Smooth muscle cell (in vitro differentiated cells): ENCODE data around the gene OR10A4. TPM values are rescaled to one million over a fixed set of nuclear protein-coding genes. Genes with fewer than 3 reads are reported as not detected.
A peak's percentile ranks its signal among the peaks of the same experiment; 100 is the strongest.

Experiments used
- DNase-seq: peaks from one replicate; lab custom pipeline; 2025; ENCODE audit not compliant: unreplicated experiment; lab: John Stamatoyannopoulos, UW
- H2AFZ ChIP-seq: fragments of 200-600 bp; sonication (generic); 2 replicates; pipeline ENCODE4 v1.6.0; 2016; ENCODE audit warnings: antibody characterized with exemption, low read depth, mild to moderate bottlenecking
- H3F3A ChIP-seq: fragments of 200-600 bp; sonication (generic); 2 replicates; pipeline ENCODE4 v1.6.0; 2017; ENCODE audit warnings: antibody characterized with exemption, low read depth
- H3K27ac ChIP-seq: fragments of 200-600 bp; sonication (generic); 2 replicates; pipeline ENCODE4 v1.5.1; 2016; ENCODE audit warnings: low read depth, mild to moderate bottlenecking
- H3K27me3 ChIP-seq: fragments of 200-600 bp; sonication (generic); 2 replicates; pipeline ENCODE4 v1.6.1; 2016; ENCODE audit warnings: low read depth, mild to moderate bottlenecking
- H3K36me3 ChIP-seq: fragments of 200-600 bp; sonication (generic); 2 replicates; pipeline ENCODE4 v1.5.1; 2016; ENCODE audit warnings: low read depth
- H3K4me1 ChIP-seq: fragments of 200-600 bp; sonication (generic); 2 replicates; pipeline ENCODE4 v1.5.1; 2016; ENCODE audit warnings: low read depth
- H3K4me2 ChIP-seq: fragments of 200-600 bp; sonication (generic); 2 replicates; pipeline ENCODE4 v1.6.0; 2016; ENCODE audit warnings: mild to moderate bottlenecking
- H3K4me3 ChIP-seq: fragments of 200-600 bp; sonication (generic); 2 replicates; pipeline ENCODE4 v1.5.1; 2016; ENCODE audit warnings: mild to moderate bottlenecking
- H3K79me2 ChIP-seq: fragments of 200-600 bp; sonication (generic); 2 replicates; pipeline ENCODE4 v1.6.0; 2016; ENCODE audit warnings: low read depth, mild to moderate bottlenecking
- H3K9ac ChIP-seq: fragments of 200-600 bp; sonication (generic); 2 replicates; pipeline ENCODE4 v1.6.0; 2016; ENCODE audit warnings: low read depth
- H3K9me3 ChIP-seq: fragments of 200-600 bp; sonication (generic); replicated peaks from 2 replicates; pipeline ENCODE4 v1.5.1; 2016; ENCODE audit warnings: low read depth
- H4K20me1 ChIP-seq: fragments of 200-600 bp; sonication (generic); 2 replicates; pipeline ENCODE4 v1.6.0; 2016; ENCODE audit warnings: low read depth
- CTCF ChIP-seq: fragments of 200-600 bp; sonication (generic); IDR thresholded peaks from 2 replicates; pipeline ENCODE4 v1.5.1; 2017; ENCODE audit warnings: borderline replicate concordance, mild to moderate bottlenecking, antibody characterized with exemption; ENCODE audit not compliant: insufficient read depth, poor library complexity, severe bottlenecking
- WGBS: methylation state at CpG from one replicate; pipeline ENCODE4 v1.1.7; 2016; ENCODE audit warnings: low lambda C conversion rate; 5-methylcytosine and 5-hydroxymethylcytosine counted together
- polyA plus RNA-seq: library from polyadenylated mRNA; unstranded; fragments of >200 nt; fragmentation: Nextera tagmentation; extraction: Ambion mirVana; gene quantifications from 2 replicates; pipeline ENCODE4 v1.2.1, GENCODE V29; 2016
- total RNA-seq: library from RNA; depleted of rRNA; stranded (reverse); fragments of >200 nt; gene quantifications from 2 replicates; pipeline ENCODE4 v1.2.3, GENCODE V29; 2014

Gene OR10A4
- total and polyA plus RNA-seq, 2 experiments from 2014 or later: not detected

DNA sequence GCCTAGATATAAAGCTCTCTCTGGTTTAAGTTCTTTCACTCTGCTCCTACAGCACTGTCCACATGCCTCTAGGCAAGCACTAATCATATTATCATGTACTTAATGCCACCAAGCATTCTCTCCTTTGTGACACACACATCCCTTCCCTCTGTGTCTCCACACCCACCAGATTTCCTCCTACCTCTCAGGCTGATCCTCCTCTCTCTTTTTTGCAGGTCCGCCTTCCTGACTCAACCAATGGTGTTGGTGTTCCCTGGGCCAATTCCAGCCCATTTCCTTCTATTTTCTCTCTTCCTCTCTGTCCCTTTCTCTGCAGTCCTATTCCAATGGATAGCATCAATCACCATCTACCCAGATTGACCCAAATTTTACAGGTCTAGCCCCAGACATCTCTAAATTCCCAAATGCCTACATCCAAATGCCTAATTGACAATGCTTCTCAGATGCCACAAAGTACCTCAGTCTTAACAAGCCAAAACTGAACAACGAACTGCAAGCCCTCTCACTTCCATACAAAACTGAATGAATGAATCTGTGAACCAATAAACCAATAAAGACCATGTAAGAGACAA, 49.3 kb downstream of the OR10A4 start:
- peak overlapping the region; percentile 82 for H3K27ac ChIP-seq
- H3K36me3 ChIP-seq: no peaks in the 10 kb centered on the region
- H3K4me3 ChIP-seq: peak overlapping the region; percentile 74
- peak overlapping the region; percentile 97 for H2AFZ ChIP-seq
- no peak for TF ChIP-seq CTCF
- peak overlapping the region; percentile 97 for H3K4me2 ChIP-seq
- no peak for DNase-seq
- peak overlapping the region; percentile 26 for H3K9ac ChIP-seq
- H3K9me3 ChIP-seq: no peaks in the 10 kb centered on the region
- no peaks in the 10 kb centered on the region for H3K27me3 ChIP-seq
- no peaks in the 10 kb centered on the region for H4K20me1 ChIP-seq
- H3K4me1 ChIP-seq: peaks cover 14% of the 10 kb centered on the region
- WGBS: 52% methylated on average over 2 of the region's 2 CpGs
- H3F3A ChIP-seq: peaks cover 20% of the 10 kb centered on the region
- H3K79me2 ChIP-seq: no peaks in the 10 kb centered on the region

DNA sequence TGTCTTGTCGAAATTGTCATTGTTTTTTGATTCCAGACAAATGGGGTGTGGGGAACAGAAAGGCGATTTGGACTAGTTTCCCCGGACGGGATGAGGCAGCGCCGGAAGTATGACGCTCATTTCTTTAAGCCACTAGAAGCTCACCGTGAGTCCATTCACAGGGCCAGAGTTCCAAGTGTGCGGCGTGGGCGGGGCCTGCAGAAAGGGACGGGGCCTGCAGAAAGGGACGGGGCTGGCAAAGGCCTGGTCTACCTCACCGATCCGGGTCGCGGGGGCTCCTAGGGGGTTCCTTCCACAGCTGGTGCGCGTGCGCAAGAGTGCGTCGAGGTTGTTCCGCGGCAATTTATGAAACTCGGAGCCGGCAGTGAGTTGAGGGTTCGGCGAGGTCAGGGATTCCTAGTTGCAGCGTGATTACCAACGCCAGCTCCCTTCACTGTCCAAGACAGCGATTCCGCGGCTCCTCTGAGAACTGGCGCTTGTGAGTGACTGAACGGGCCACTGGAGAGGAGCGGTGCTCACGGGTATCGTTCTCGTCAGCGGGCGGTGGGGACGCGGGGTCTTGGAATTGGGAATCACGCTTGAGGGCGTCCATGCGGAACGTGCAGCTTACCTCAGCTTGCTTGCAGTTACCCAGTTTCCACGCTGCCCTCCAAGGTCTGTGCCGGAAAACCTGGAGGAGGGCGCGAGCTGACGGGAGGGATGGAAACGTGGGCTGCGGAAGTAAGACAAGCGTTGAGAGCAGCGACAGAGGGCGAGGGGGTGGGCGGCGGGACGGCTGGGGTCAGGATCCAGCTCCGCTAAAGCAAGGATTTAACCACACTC, 50.0 kb downstream of the OR10A4 start, which contains the start of gene ZNF215:
Gene ZNF215, plus strand, starts transcription at position 219 of the 822 bp plus-strand sequence. CDS start 5,847 bp downstream, outside the sequence.
- Histone ChIP-seq H3K79me2 (no peaks in the 10 kb centered on the region), H3K4me2 (peak within 1 kb of the TSS; percentile 97), H3K4me3 (peak within 1 kb of the TSS; percentile 74), H2AFZ (peak within 1 kb of the TSS; percentile 97), H3K36me3 (no peaks in the 10 kb centered on the region), H3F3A (peaks cover 20% of the 10 kb centered on the region), H3K9ac (peak within 1 kb of the TSS; percentile 66), H3K4me1 (peaks cover 14% of the 10 kb centered on the region), H4K20me1 (no peaks in the 10 kb centered on the region), H3K27me3 (no peaks in the 10 kb centered on the region), H3K9me3 (no peaks in the 10 kb centered on the region), H3K27ac (peak within 1 kb of the TSS; percentile 82)
- DNase-seq: peak; percentile 65
- WGBS: 2% methylated on average over 57 of the region's 61 CpGs
- TF ChIP-seq CTCF: no peak

GRCh38 chr11:6927030-6927617, 50.7 kb downstream of the OR10A4 start:
- Histone ChIP-seq H3K9me3 (no peaks in the 10 kb centered on the region), H4K20me1 (no peaks in the 10 kb centered on the region), H3K27ac (peak overlapping the region; percentile 82), H3F3A (peaks cover 20% of the 10 kb centered on the region), H3K36me3 (no peaks in the 10 kb centered on the region), H3K27me3 (no peaks in the 10 kb centered on the region), H2AFZ (peak overlapping the region; percentile 97), H3K9ac (peak overlapping the region; percentile 66), H3K79me2 (no peaks in the 10 kb centered on the region), H3K4me3 (peak overlapping the region; percentile 74), H3K4me1 (peaks cover 14% of the 10 kb centered on the region), H3K4me2 (peak overlapping the region; percentile 97)
- WGBS: 14% methylated on average over 11 of the region's 11 CpGs
- TF ChIP-seq CTCF: no peak
- DNase-seq: no peak

Other genes starting within 250 kb of the OR10A4 start
- gene DCHS1, start 220.8 kb upstream of the OR10A4 start, total RNA-seq: 25.1 and 34.2 TPM in 2 replicates
- 21.0 and 24.5 TPM in 2 replicates for gene DCHS1, start 220.8 kb upstream of the OR10A4 start, polyA plus RNA-seq
- gene MRPL17, start 193.3 kb upstream of the OR10A4 start, total RNA-seq: 64.0 and 132 TPM in 2 replicates
- gene MRPL17, start 193.3 kb upstream of the OR10A4 start, polyA plus RNA-seq: 77.4 and 98.4 TPM in 2 replicates
- gene OR2AG2, start 104.6 kb upstream of the OR10A4 start, total RNA-seq: 0.13 and 0.72 TPM in 2 replicates
- 0.23 TPM in 1 of 2 replicates, not detected in the other for gene OR2AG2, start 104.6 kb upstream of the OR10A4 start, polyA plus RNA-seq
- not detected in 2 replicates for gene OR2AG1, start 93.6 kb upstream of the OR10A4 start, total RNA-seq
- not detected in 2 replicates for gene OR2AG1, start 93.6 kb upstream of the OR10A4 start, polyA plus RNA-seq
- 0.18 and 0.40 TPM in 2 replicates for gene OR6A2, start 76.9 kb upstream of the OR10A4 start, total RNA-seq
- not detected in 2 replicates for gene OR6A2, start 76.9 kb upstream of the OR10A4 start, polyA plus RNA-seq
- gene OR10A5, start 30.9 kb upstream of the OR10A4 start, total RNA-seq: not detected in 2 replicates
- gene OR10A5, start 30.9 kb upstream of the OR10A4 start, polyA plus RNA-seq: 0.17 TPM in 1 of 2 replicates, not detected in the other
- not detected in 2 replicates for gene OR10A2, start 13.6 kb upstream of the OR10A4 start, total RNA-seq
- gene OR10A2, start 13.6 kb upstream of the OR10A4 start, polyA plus RNA-seq: 0.06 TPM in 1 of 2 replicates, not detected in the other
- 0.13 TPM in 1 of 2 replicates, not detected in the other for gene OR2D2, start 15.9 kb downstream of the OR10A4 start, total RNA-seq
- gene OR2D2, start 15.9 kb downstream of the OR10A4 start, polyA plus RNA-seq: not detected in 2 replicates
- not detected in 2 replicates for gene OR2D3, start 44.4 kb downstream of the OR10A4 start, total RNA-seq
- gene OR2D3, start 44.4 kb downstream of the OR10A4 start, polyA plus RNA-seq: not detected in 2 replicates
- gene ZNF215, start 49.8 kb downstream of the OR10A4 start, total RNA-seq: 5.2 and 9.1 TPM in 2 replicates
- gene ZNF215, start 49.8 kb downstream of the OR10A4 start, polyA plus RNA-seq: 2.8 TPM in 2 replicates
- 3.5 and 4.3 TPM in 2 replicates for gene ZNF214, start 143.7 kb downstream of the OR10A4 start, total RNA-seq
- 1.8 and 3.1 TPM in 2 replicates for gene ZNF214, start 143.7 kb downstream of the OR10A4 start, polyA plus RNA-seq
- gene NLRP14, start 143.9 kb downstream of the OR10A4 start, total RNA-seq: 0.13 TPM in 1 of 2 replicates, not detected in the other
- gene NLRP14, start 143.9 kb downstream of the OR10A4 start, polyA plus RNA-seq: 0.30 and 0.34 TPM in 2 replicates
- gene RBMXL2, start 212.4 kb downstream of the OR10A4 start, total RNA-seq: not detected in 2 replicates
- 0.14 TPM in 1 of 2 replicates, not detected in the other for gene RBMXL2, start 212.4 kb downstream of the OR10A4 start, polyA plus RNA-seq